Measurements from ENCODE around the gene SDHAF2. TPM values are rescaled to one million over a fixed set of nuclear protein-coding genes. Genes with fewer than 3 reads are reported as not detected.

SDHAF2 gene
- total and polyA plus RNA-seq, 2 experiments from 2014 or later = 47.8 to 74.3 TPM

DNA sequence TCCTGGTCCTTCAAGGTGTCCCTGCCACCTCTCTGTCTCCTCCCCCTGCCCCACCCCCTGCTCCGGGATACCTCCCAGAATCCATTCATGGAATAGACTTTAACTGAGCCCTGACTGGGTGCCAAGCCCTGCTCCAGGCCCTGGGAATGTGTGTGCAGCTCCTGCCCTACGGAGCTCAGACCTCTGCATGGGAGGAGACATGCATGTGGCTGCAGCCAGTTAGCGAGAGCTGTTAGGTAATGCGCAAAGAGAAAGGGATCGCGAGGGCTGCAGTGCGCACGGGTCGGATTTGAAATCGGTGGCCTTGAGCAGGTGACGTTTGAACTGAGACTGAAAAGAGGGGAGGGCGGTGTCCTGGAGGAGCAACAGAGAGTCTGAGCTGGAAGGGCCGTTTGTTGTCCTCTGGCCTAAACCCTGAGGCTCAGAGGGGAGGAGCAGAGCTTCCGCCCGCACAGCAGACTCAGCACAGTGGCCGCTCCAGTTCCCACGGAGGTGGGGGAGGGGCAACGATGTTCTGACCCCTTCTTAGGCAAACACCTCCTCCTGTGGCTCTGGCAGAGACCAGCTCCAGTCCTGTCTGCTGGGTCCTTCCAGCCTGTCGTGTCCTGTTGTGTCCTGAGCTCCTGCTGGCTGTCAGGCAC lies 58.8 kb downstream of the SDHAF2 start:
- TF ChIP-seq, protein P1, sequence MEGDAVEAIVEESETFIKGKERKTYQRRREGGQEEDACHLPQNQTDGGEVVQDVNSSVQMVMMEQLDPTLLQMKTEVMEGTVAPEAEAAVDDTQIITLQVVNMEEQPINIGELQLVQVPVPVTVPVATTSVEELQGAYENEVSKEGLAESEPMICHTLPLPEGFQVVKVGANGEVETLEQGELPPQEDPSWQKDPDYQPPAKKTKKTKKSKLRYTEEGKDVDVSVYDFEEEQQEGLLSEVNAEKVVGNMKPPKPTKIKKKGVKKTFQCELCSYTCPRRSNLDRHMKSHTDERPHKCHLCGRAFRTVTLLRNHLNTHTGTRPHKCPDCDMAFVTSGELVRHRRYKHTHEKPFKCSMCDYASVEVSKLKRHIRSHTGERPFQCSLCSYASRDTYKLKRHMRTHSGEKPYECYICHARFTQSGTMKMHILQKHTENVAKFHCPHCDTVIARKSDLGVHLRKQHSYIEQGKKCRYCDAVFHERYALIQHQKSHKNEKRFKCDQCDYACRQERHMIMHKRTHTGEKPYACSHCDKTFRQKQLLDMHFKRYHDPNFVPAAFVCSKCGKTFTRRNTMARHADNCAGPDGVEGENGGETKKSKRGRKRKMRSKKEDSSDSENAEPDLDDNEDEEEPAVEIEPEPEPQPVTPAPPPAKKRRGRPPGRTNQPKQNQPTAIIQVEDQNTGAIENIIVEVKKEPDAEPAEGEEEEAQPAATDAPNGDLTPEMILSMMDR (IDR thresholded peaks at IDR 0.05; ENCODE audit: poor library complexity) = no peak
- no peak for TF ChIP-seq EZH2phosphoT487 (IDR thresholded peaks at IDR 0.05; ENCODE audit: low read depth, severe bottlenecking, unreplicated experiment)
- TF ChIP-seq EZH2 (IDR thresholded peaks at IDR 0.05; ENCODE audit: borderline replicate concordance) = no peak
- H2AFZ ChIP-seq = peak overlapping the region; percentile 9
- H3K4me3 ChIP-seq = no peak overlapping the region
- no peaks in the 10 kb centered on the region for H3K27me3 ChIP-seq
- peaks cover 24% of the 10 kb centered on the region for H3K4me1 ChIP-seq (ENCODE audit: insufficient read depth)
- H3K9me3 ChIP-seq (ENCODE audit: low read depth) = no peaks in the 10 kb centered on the region
- H3K36me3 ChIP-seq (replicated peaks; ENCODE audit: insufficient read depth, low read depth) = no peaks in the 10 kb centered on the region
- H3K9me2 ChIP-seq (replicated peaks; ENCODE audit: insufficient read depth) = no peaks in the 10 kb centered on the region
- no peaks in the 10 kb centered on the region for H4K20me1 ChIP-seq (ENCODE audit: insufficient read depth, poor library complexity, severe bottlenecking)
- H3K4me2 ChIP-seq = peak overlapping the region; percentile 66
- 9% methylated on average over 19 of the region's 19 CpGs for WGBS (ENCODE audit: low lambda C conversion rate, missing lambda C conversion rate)
- no peaks in the 10 kb centered on the region for H3K79me2 ChIP-seq
- H3K27ac ChIP-seq = peak overlapping the region; percentile 26
- peak; percentile 77 for DNase-seq (ENCODE audit: low spot score)

DNA sequence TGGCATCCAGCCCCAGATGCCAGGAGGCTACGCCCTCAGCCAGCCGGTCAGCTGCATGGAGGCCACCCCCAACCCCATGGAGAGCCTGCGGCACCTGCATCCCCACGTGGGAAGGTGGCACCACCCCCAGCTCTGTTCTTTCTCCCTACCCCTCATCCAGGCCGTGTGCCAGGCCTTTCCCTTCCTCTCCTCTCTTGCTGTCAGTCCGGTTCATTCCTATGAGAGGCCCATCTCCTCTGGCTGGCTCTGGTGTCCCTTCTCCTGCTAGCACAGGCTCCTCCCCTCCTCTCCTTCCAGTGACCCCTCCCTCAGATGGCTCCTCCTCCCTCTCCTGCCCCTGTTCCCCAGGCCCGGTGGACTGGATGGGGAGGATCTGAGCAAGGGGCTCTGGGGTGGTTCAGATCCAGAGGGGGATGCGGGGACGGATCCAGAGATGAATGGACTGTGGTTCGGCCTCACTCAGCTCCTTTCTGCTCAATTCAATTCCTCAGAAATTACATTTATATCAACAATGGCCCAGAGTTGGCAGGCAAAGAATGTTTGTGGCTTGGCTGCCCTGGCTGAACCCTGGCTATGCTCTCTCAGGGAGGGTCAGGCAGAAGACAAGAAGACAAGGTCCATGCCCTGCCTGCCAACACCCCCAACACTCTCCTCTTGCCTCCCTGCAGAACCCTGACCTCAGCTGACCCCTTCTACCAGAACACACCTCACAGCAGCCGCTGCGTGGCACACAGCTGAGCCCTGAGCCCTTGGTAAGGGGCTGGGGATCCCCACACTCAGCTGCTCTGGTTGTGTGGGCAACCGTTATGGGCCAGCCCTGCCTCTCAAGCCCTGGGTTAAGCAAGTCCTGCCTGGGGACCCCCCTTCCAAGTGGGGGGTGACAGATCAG lies 60.2 kb downstream of the SDHAF2 start:
- no peak for TF ChIP-seq EZH2 (IDR thresholded peaks at IDR 0.05; ENCODE audit: borderline replicate concordance)
- no peak for TF ChIP-seq EZH2phosphoT487 (IDR thresholded peaks at IDR 0.05; ENCODE audit: low read depth, severe bottlenecking, unreplicated experiment)
- TF ChIP-seq, protein P1 (IDR thresholded peaks at IDR 0.05; ENCODE audit: poor library complexity) = no peak
- 65% methylated on average over 13 of the region's 13 CpGs for WGBS (ENCODE audit: low lambda C conversion rate, missing lambda C conversion rate)
- H3K9me2 ChIP-seq (replicated peaks; ENCODE audit: insufficient read depth) = no peaks in the 10 kb centered on the region
- no peaks in the 10 kb centered on the region for H3K9me3 ChIP-seq (ENCODE audit: low read depth)
- peak overlapping the region; percentile 26 for H3K27ac ChIP-seq
- H4K20me1 ChIP-seq (ENCODE audit: insufficient read depth, poor library complexity, severe bottlenecking) = no peaks in the 10 kb centered on the region
- no peaks in the 10 kb centered on the region for H3K36me3 ChIP-seq (replicated peaks; ENCODE audit: insufficient read depth, low read depth)
- no peak overlapping the region for H3K4me3 ChIP-seq
- peak; percentile 73 for DNase-seq (ENCODE audit: low spot score)
- peaks cover 24% of the 10 kb centered on the region for H3K4me1 ChIP-seq (ENCODE audit: insufficient read depth)
- H3K27me3 ChIP-seq = no peaks in the 10 kb centered on the region
- no peak overlapping the region for H2AFZ ChIP-seq
- H3K4me2 ChIP-seq = peak overlapping the region; percentile 66
- H3K79me2 ChIP-seq = no peaks in the 10 kb centered on the region

DNA sequence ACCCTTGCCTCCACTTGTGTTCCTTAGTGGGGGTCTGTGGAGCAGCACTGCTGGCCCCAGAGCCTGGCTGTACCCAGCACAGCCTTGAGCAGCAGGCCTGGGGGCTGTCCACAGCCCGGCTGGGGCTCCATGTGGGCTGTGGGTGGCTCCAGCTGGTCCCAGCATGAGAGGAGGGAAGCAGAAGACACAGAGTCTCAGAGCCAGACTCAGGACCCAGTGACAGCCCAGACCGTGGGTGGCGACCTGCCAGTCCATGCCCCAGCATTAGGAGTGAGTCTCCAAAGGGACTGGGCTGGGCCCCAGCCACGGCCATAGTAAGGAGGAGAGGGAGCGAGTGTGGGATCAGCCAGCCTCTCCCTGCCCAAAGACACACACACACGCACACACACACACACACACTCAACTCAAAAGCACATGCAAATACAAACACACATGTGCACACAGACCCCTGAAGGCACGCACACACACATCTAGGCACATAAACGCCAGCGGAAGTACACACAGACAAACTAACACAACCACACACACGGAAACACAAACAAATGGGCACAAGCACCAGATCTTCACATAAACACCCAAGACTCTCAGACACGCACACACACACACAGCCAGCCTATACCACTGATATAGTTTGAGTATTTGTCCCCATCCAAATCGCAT lies 61.9 kb downstream of the SDHAF2 start:
- no peaks in the 10 kb centered on the region for H4K20me1 ChIP-seq (ENCODE audit: insufficient read depth, poor library complexity, severe bottlenecking)
- H3K79me2 ChIP-seq = no peaks in the 10 kb centered on the region
- H3K27ac ChIP-seq = no peak overlapping the region
- H3K4me1 ChIP-seq (ENCODE audit: insufficient read depth) = peaks cover 24% of the 10 kb centered on the region
- no peak for TF ChIP-seq EZH2 (IDR thresholded peaks at IDR 0.05; ENCODE audit: borderline replicate concordance)
- TF ChIP-seq, protein P1 (IDR thresholded peaks at IDR 0.05; ENCODE audit: poor library complexity) = no peak
- no peak for TF ChIP-seq EZH2phosphoT487 (IDR thresholded peaks at IDR 0.05; ENCODE audit: low read depth, severe bottlenecking, unreplicated experiment)
- no peak for DNase-seq (ENCODE audit: low spot score)
- H3K9me2 ChIP-seq (replicated peaks; ENCODE audit: insufficient read depth) = no peaks in the 10 kb centered on the region
- no peak overlapping the region for H2AFZ ChIP-seq
- H3K9me3 ChIP-seq (ENCODE audit: low read depth) = no peaks in the 10 kb centered on the region
- WGBS (ENCODE audit: low lambda C conversion rate, missing lambda C conversion rate) = 89% methylated on average over 12 of the region's 12 CpGs
- no peak overlapping the region for H3K4me2 ChIP-seq
- H3K36me3 ChIP-seq (replicated peaks; ENCODE audit: insufficient read depth, low read depth) = no peaks in the 10 kb centered on the region
- no peaks in the 10 kb centered on the region for H3K27me3 ChIP-seq
- no peak overlapping the region for H3K4me3 ChIP-seq

Data from hepatocyte (in vitro differentiated cells).